ENCODE results near the gene FEZ2. TPM values are rescaled to one million over a fixed set of nuclear protein-coding genes. Genes with fewer than 3 reads are reported as not detected.

Gene FEZ2
- polyA plus RNA-seq, 4 donors = 74.2 to 91.2 (median 87.9) TPM

DNA sequence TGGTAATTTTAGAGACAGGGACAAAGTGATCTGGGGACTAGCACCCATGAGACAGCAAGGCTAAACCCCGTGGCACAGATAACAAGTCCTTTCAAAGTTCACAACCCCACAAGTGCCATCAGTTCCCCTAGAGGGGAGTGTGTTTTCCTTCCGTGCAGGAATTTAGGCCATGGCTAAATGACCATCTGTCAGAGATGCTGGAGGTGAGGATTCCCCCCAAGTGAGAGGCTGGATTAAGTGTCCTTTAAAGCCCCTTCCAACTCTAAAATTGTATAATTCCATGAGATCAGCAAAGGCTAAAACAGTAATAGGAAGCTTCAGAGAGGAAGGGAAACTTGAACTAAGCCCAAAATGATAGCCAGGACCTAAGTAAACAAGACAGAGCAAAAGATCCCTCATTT, 8.7 kb downstream of the FEZ2 start:
- DNase-seq (ENCODE audit: low read depth in 4 of 4, low spot score in 3 of 4) = no peak

- no peak for DNase-seq (ENCODE audit: low read depth in 4 of 4, low spot score in 3 of 4)
Observed at GRCh38 chr2:36587556-36587955, 10.4 kb downstream of the FEZ2 start.

DNA sequence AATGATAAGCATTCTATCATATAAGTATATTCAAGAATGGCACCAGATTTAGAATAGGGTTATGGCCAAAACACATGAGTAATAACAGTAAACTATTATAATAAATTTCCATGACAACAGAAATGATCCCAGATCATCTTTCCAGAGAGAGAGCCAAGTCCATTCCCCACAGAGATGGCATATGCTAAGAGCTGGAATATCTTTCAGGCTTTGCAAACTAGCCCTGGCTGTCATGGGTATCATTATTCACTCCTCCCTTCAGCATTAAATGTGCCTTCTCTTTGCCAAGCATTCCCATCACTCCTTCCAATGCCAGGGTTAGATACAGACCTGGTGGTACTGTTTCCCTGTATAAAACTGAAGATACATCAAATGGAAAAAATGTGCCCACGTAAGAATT, 10.9 kb downstream of the FEZ2 start:
- no peak for DNase-seq (ENCODE audit: low read depth in 4 of 4, low spot score in 3 of 4)

DNA sequence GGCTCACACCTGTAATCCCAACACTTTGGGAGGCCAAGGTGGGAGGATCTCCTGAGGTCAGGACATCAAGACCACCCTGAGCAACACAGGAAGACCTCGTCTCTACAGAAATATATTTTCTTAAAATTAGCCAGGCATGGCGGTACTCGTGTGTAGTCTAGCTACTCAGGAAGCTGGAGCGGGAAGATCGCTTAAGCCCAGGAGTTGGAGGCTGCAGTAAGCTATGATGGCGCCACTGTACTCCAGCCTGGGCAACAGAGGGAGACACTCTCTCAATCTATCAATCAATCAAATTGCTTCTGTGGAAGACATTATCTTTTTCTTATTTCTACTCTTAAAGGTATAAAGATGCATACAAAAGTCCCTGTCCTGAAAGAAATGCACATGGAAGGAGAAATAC, 11.3 kb downstream of the FEZ2 start:
- DNase-seq (ENCODE audit: low read depth in 4 of 4, low spot score in 3 of 4) = no peak

- no peak for DNase-seq (ENCODE audit: low read depth in 4 of 4, low spot score in 3 of 4)
Observed at GRCh38 chr2:36584148-36584794, 13.7 kb downstream of the FEZ2 start.

DNA sequence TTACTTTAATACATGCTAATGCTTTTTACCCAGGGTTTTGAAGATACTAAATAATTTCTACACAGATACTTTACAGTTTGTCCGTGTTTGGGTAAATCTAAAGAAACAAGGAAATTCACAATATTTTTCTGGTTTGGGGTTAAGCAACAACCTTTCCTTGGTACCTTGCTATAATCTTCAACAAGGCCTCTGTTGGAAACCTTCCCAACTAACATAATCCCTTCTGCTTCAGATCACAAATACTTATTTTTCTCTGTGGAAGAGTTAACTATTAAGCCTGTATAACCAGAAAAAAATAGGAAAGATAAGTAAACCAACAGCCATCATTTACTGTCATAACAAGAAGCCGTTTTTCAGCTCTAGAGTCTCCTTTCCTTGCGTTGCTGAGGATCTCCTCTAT, 15.0 kb downstream of the FEZ2 start:
- no peak for DNase-seq (ENCODE audit: low read depth in 4 of 4, low spot score in 3 of 4)

- no peak for DNase-seq (ENCODE audit: low read depth in 4 of 4, low spot score in 3 of 4)
Observed at GRCh38 chr2:36582538-36582937, 15.4 kb downstream of the FEZ2 start.

DNA sequence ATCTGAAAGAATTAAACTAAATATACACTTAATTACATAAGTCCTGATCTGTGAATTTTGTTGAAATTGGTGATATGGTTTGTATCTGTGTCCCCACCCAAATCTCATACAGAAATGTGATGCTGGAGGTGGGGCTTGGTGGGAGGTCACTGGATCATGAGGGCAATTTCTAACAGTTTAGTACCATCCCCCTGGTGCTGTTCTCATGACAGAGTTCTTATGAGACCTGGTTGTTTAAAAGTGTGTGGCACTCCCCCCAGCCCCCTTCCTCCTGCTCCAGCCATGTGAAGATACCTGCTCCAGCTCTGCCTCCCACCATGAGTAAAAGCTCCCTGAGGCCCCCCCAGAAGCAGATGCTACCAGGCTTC, 18.7 kb downstream of the FEZ2 start:
- no peak for DNase-seq (ENCODE audit: low read depth in 4 of 4, low spot score in 3 of 4)

- DNase-seq (ENCODE audit: low read depth in 4 of 4, low spot score in 3 of 4) = no peak
Observed at GRCh38 chr2:36578343-36579296, 19.3 kb downstream of the FEZ2 start.

- no peak for DNase-seq (ENCODE audit: low read depth in 4 of 4, low spot score in 3 of 4)
Observed at GRCh38 chr2:36577884-36578283, 20.1 kb downstream of the FEZ2 start.

DNA sequence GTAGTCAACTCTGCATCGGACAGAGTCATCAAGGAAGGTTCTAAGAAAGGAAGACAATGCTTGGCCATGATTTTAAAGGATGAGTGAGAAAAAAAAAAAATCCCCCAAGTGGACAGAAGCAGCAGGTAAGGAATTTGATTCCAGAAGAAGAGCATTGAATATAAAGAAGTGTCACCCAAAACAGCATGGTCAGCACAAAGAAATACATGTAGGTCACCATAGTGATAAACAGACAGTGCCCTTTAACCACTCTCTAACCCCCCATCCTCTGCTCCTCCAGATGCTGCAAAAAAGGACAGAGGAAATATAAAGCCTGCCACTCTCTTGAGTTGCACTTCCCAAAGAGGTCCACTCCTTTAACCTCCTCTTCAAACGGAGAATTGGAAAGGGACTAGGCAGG, 23.4 kb downstream of the FEZ2 start:
- no peak for DNase-seq (ENCODE audit: low read depth in 4 of 4, low spot score in 3 of 4)

GRCh38 chr2:36573165-36573564, 24.8 kb downstream of the FEZ2 start:
- DNase-seq (ENCODE audit: low read depth in 4 of 4, low spot score in 3 of 4) = no peak

- DNase-seq (ENCODE audit: low read depth in 4 of 4, low spot score in 3 of 4) = no peak
Observed at GRCh38 chr2:36572719-36573059, 25.3 kb downstream of the FEZ2 start.

DNA sequence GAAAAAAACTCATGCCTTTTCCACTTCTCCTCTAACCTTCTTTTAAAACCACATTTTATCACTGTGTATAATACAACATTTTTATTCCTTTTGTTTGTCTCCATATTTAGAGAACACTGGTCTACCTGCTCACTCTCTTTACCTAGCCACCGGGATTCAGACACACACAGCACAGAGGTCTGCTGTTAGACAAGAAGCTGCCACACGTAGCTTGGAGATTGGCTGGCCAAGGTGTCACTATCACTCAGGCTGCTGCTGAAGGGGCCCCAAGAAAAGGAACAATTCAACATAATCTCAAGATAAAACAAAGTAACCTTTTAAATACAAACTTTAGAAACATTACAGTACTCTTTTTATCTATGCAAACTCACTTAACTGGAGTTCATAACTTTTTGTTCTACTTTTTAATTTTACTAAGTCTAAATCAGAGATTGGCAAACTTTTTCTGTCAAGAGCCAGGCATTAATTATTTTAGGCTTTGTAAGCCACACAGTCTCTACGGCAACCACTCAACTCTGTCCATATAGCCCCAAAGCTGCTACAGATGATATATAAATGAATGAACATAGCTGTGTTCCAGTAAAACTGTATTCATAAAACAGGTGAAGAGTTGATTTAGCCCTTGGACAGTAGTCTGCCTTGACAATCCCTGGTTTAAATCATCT, 25.8 kb downstream of the FEZ2 start:
- DNase-seq (ENCODE audit: low read depth in 4 of 4, low spot score in 3 of 4) = no peak

DNA sequence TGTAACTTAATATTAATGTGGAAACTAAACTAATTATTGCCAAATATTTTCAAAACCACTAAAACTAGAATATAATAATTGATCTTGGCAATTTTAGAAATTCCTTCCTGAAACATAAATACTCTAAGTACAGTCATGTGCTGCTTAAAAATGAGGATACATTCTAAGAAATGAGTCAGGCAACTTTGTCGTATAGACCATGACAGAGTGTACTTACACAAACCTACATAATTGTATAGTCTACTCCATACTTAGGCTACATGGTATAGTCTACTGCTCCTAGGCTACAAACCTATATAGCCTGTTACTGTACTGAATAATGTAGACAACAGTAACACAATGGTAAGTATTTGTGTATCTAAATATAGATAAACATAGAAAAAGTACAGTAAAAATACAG, 27.6 kb downstream of the FEZ2 start:
- DNase-seq (ENCODE audit: low read depth in 4 of 4, low spot score in 3 of 4) = no peak

- no peak for DNase-seq (ENCODE audit: low read depth in 4 of 4, low spot score in 3 of 4)
Observed at GRCh38 chr2:36569267-36569856, 28.6 kb downstream of the FEZ2 start.

DNA sequence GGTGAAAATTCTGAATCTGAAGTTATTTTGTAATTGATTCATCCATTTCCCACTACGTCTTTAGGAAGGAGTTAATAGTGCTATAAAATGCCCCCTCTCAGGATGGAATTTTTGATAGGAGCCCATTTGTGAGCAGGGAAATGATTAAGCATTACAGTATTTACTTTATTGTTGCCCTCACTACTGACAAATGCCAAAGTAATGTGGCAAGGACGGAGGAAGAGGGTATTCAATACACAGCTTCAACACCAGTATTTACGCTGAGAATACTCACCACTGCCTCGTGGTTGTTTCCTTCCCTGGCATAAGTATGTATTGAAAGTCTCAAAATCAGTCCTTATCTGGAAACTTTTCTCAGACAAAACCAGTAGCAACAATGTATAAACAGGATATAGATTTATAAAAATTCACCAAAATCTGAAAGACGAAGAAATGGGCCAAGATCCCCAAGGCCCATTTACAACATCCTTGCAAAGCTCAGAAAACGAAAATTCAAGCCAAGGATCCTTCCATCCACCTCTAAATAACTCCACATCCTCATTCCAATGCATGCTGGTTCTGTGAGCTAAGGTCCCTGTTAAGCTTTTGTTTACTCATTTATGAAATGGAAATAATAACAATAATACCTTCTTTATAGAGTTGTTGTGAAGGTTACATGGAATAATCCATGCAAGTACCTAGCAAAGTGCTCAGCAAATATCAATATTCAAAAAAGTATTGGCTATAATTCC, 29.3 kb downstream of the FEZ2 start:
- no peak for DNase-seq (ENCODE audit: low read depth in 4 of 4, low spot score in 3 of 4)

GRCh38 chr2:36567711-36568408, 30.1 kb downstream of the FEZ2 start:
- no peak for DNase-seq (ENCODE audit: low read depth in 4 of 4, low spot score in 3 of 4)

- no peak for DNase-seq (ENCODE audit: low read depth in 4 of 4, low spot score in 3 of 4)
Observed at GRCh38 chr2:36566887-36567286, 31.1 kb downstream of the FEZ2 start.

DNA sequence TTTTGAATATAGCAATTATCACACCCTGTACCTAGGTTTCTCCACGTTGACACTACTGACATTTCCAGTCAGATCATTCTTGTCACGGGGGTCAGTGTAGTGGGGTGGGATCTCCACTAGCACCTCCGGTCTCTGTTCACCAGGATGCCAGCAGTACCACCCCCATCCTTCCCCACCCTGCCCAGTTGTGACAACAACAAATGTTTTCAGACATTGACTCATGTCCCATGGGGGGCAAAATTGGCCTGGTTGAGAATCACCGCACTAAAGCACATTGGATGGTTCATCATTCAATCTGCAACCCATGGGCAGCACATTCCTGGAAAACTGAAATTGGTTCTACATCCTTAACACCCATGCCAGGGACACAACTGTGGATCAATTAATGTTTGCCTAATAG, 32.3 kb downstream of the FEZ2 start:
- DNase-seq (ENCODE audit: low read depth in 4 of 4, low spot score in 3 of 4) = no peak

Measured in right renal pelvis (tissue), 4 donors.